HG03378 (cell line): ENCODE measurements around the gene RC3H2.
A peak's percentile ranks its signal among the peaks of the same experiment; 100 is the strongest.
"Not testable (repeated sequence)": the region's sequence is repeated elsewhere in the genome, so short reads cannot be mapped to it uniquely, and the experiment has no call there.

ENCODE experiments used
- ATAC-seq: cut with Tn5 transposase; IDR thresholded peaks from one replicate; pipeline ENCODE4 v1.9.1; 2021; ENCODE audit warnings: mild to moderate bottlenecking, moderate library complexity; ENCODE audit not compliant: unreplicated experiment

Gene RC3H2

DNA sequence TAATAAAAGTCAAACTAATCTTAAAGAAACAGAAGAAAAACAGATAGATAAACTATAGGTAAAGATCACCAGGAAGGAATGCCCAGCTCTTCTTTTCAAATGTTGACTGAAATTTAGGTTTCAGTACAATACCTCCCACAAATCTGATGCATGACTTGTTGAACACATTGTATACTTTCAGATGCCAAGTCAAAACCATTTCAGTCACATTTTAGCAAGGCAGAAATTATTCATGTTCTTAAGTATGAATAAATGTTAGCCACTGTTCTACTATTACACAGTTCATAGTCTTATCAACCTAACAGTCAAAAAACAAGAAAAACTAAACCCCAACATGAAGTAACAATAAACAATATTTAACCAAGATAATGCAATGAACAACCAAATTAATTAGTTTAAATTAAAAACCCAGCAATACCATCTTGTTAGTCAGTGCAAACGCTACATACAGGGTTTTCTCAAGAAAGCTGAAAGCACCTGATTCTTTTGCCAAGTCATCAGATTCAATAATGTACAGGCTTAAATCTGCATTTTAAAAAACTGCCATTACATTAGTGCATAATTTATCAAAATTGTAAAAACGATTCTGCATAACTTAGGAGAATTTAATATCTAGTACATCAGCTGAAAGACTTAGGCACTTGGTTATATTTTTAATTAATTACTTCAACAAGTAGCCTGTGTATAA is 56.8 kb downstream of the RC3H2 start:
- no peak for ATAC-seq

DNA sequence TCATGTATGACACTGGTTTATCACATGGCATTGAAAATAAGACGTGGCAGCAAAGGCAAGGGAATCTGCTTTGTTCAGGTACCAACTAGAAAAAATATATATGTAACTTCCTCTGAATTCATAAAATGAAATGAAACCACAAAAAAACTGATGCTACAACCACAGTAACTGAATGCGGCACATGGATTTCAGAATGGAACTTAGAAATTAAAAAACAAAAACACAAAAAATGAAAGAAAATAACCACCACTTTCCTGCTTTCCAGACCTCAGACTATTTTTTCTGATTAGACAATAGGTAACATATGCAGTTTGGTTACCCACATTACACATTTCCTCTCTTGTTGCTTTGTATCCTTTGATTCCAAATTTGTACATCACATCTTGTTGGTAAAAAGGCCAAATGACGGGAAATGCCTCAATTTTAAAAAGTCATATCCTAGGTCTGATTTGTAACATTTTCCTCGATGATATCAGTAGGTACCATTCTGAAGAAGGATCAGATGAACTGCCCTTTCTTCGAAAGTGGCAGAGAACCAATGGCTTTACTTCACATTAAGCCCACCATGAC is 58.7 kb downstream of the RC3H2 start:
- no peak for ATAC-seq

DNA sequence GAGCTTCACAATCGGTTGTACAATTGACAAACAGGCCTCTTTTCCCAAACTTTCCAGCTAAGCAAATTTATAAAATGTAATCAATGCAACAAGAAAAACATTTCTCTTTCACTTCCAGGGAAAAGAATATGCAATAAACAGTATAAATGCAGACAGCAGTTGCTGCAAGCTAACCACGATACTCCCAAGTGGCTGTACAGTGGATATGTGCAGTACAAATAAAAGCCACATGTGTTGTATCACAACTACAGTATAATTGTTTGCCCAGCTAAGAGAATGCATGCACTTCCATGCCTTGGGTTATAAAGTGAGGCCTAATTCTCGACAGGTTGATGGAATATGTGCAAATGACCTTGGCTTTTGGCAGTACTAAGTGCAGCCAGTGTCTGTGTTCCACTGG is 60.0 kb downstream of the RC3H2 start:
- no peak for ATAC-seq

DNA sequence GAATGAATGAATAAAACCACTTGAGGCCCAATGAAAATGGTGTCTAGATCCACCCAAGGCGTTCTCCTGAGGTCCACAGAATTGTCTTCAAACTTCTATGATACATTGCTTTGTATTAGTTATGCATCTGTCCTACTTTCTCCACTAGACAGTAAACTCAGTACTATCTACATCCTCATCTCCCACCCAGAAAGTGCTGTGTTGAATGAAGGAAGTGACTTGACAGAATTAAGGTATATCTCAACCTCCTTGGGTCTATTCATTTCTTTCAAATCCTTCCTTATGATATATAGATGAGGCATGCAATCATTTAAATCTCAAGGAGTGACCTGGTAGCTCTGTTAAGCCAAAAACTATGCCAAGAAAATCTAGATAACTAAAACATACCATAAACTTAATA is 61.0 kb downstream of the RC3H2 start:
- no peak for ATAC-seq

DNA sequence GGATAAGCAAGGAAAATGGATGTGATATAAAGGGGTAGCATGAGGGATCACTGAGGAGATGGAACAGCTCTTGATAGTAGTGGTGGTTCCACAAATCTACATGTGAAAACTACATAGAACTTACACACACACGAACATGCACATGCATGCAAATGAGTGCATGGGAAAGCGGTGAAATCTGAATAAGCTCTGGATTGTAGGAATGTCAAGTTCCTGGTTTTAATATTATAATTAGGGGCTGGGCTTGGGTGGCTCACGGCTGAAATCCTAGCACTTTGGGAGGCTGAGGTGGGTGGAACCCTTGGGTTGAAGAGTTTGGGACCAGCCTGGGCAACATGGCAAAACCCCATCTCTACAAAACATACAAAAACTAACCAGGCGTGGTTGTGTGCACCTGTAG is 63.7 kb downstream of the RC3H2 start:
- no peak for ATAC-seq

DNA sequence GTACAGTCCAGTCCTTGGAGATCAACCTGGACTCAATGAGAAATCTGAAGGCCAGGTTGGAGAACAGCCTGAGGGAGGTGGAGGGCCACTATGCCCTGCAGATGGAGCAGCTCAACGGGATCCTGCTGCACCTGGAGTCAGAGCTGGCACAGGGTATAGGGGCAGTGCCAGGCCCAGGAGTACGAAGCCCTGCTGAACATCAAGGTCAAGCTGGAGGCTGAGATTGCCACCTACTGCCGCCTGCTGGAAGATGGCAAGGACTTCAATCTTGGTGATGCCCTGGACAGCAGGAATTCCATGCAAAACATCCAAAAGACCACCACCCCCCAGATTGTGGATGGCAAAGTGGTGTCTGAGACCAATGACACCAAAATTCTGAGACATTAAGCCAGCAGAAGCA is 66.7 kb downstream of the RC3H2 start:
- ATAC-seq, result not testable (repeated sequence)

DNA sequence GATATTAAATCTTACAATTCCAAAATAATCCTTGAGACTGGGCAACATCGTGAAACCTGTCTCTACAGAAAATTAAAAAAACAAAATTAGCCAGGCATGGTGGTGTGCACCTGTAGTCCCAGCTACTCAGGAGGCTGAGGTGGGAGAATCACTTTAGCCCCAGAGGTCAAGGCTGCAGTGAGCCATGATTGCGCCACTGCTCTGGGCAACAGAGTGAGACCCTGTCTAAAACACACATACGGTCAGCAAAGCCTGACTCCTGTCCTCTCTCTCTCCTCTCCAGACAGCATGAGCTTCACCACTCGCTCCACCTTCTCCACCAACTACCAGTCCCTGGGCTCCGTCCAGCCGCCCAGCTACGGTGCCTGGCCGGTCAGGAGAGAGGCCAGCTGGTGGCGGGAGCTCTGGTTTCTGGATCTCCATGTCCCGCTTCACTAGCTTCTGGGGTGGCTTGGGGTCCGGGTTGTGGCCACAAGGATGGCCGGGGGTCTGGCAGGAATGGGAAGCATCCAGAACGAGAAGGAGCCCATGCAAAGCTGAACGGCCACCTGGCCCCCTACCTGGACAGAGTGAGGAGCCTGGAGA is 67.8 kb downstream of the RC3H2 start:
- no peak for ATAC-seq

DNA sequence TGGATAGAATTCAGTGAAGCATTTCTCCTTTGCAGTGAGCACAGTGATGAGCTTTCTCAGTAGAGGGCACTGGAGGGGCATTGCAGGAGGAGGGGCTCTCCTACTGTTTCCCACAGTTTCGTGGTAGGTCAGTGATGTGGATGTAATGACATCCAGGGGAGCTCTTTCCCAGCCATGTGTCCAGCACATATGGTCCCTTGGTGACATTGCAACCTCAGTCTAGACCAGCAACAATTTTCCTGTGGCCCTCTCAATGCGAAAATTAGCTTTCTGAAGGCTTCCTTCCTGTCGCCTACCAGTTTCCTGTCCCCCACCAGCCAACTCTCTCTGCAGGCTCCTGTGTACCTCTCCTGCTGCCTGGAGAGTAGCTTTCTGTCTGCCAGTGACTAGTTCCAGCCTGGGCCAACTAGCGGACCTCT is 69.8 kb downstream of the RC3H2 start:
- no peak for ATAC-seq

DNA sequence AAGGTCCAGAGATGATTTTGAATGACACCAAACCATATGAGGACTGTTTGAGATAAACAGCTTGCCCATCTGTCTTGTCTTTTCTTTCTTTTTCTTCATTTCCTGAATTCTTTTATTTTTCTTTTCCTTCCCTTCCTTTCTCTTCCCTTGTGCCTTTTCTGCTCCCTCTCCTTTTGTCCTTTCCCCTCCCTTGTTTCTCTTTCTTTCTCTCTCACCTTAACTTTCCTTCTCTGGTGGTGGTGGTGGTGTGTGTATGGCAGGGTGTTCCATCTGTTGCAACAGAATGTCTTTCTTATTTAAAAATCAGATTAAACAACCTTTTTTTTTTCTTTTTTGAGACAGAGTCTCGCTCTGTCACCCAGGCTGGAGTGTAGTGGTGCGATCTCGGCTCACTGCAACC is 73.0 kb downstream of the RC3H2 start:
- no peak for ATAC-seq

DNA sequence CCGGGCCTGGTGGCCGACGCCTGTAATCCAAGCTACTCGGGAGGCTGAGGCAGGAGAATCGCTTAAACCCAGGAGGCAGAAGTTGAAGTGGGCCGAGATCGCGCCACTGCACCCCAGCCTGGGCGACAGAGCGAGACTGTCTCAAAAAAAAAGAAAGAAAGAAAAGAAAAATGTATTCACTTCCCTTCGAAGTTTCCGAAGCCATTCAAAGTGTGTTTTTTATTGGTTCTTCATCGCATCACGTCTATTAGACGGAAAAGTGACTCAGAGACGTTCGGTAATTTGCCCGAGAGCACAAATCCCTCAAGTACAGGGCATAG is 76.2 kb downstream of the RC3H2 start:
- not testable (repeated sequence) for ATAC-seq

DNA sequence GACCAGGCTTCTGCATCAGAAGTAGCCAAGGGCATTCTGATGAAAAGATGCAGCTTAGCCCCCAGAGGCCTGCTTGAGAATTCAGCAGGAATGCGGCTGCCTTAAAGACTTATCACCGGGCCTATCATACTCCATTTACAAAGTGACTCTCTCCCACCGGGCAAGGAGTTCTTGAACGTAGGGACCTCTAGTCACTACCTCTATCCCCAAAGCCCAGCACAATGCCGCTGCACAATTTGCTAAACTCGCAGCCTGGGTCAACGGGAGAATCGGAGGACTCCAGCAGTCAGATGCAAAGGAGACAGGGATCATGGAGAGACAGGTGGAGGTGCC is 77.4 kb downstream of the RC3H2 start:
- peak; percentile 32 for ATAC-seq

DNA sequence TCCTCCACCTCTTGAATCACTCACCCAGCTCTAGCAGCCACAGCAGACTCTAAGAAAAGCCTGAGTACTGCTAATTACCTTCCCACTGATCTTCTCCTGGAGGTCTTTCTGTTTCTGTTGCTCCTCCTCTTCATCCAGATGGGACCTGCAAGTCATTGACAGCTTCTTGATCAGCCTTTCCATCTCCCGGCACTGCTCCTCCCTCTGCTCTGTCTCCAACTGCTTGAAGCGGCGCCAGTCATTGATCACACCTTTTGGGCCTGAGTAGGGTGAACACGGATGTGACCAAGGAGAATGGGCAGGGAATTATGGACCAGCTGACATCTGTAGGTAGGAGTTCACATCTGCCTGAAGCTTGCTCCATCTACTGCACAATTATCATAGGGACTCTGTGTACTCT is 82.2 kb downstream of the RC3H2 start:
- no peak for ATAC-seq

DNA sequence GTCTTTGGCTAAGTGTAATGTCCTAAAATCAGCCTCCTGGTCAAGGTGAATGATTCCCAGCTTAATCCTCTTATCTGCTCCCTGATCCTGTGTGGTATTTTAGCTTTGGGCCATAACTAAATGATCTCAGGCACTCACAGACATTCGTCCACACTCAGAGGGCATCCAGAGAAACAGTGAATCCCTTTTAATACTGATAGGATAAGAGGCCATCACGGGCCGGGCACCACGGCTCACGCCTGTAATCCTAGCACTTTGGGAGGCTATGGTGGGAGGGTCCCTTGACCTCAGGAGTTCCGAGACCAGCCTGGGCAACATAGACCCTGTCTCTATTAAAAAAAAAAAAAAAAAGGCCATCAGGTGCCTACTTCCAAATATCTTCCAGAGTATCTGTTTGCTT is 83.1 kb downstream of the RC3H2 start:
- no peak for ATAC-seq

DNA sequence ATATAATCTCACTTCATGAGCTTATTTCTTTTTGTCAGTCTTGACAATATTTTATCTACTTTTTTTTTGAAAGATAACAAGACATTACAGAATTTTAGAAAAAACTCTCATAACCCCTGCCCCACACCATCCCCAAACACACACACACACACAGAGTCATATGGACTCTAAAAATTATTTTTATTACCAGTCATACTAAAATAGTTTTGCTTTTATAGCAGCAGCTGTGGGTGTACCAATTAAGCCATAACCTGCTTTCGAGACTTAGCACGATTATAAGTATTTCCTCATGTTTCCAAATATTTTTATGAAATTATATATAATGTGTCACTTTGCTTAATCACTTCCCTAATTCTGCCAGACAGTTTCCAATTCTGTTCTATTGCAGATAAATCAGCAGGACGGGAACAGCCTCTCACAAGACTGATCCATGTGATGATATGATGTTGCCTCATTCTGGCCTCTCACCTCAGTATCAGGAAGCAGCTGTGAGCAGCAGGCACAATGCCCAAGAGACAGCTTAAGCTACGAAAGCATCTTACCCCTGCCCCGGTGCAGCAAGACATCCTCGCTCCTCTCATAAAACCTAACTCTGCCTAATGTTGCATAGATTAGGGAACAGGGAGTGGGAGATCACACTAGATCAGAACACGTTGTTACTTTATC is 83.7 kb downstream of the RC3H2 start:
- no peak for ATAC-seq

DNA sequence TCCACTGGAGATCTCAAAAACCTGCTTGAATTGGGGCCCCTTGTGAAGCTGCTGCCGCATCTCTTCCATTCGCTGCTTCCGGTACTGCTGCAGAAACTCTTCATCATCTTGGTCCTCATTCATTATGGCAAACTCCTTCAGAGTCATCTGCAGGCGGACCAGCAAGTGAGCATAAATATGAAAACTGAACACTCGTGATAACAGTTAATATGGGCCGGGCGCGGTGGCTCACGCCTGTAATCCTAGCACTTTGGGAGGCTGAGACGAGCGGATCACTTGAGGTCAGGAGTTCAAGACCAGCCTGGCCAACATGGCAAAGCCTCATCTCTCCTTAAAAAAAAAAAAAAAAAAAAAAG is 84.7 kb downstream of the RC3H2 start:
- ATAC-seq, result no peak

DNA sequence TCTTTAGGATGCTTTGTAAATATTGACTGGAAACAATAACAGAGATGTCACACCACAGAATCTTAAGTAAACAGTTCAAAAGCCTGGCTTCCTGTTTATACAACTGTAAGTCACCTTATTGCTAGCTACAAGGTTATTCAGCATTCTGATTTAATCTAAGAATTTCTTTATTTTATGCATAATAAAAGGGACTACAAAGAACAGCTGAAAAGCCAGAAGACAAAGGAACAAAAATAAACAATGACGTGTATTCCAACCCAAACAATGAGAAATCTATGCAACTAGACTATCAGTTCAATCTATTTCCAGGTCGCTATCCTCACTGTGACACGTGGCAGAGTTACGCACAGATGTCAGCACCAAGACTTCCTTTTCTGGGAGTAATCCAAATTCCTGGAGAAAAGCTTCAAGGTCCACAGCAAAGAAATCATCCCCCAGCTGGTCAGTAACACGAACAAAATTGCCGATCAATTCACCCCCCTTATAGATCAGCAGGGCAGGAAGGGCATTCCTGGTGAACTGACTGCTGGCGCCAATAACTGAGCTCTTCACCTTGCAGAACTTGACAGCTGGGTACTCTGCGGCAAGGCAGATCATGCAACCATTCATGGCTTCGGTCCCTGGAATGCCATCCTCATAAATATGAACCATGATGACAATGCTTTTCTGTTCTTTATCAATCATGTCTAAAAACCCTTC is 85.2 kb downstream of the RC3H2 start:
- ATAC-seq, result no peak

DNA sequence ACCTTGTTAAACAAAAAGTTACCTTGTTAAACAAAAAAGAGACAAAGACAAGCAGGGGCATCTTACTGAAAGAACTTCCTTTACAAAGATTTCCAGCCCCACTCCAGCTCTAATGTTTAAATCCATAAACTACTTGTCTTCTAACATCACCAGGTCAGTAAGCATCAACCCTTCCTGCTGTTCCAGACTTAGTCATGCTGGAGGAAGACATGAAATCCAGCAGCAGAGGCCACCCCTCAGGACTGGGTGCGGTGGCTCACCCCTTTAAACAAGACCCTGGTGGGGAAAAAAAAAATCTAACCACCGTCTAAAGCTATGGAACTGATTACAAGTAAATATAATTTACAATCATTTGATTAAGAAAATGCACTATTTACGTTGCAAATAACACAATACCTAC is 85.8 kb downstream of the RC3H2 start:
- no peak for ATAC-seq

DNA sequence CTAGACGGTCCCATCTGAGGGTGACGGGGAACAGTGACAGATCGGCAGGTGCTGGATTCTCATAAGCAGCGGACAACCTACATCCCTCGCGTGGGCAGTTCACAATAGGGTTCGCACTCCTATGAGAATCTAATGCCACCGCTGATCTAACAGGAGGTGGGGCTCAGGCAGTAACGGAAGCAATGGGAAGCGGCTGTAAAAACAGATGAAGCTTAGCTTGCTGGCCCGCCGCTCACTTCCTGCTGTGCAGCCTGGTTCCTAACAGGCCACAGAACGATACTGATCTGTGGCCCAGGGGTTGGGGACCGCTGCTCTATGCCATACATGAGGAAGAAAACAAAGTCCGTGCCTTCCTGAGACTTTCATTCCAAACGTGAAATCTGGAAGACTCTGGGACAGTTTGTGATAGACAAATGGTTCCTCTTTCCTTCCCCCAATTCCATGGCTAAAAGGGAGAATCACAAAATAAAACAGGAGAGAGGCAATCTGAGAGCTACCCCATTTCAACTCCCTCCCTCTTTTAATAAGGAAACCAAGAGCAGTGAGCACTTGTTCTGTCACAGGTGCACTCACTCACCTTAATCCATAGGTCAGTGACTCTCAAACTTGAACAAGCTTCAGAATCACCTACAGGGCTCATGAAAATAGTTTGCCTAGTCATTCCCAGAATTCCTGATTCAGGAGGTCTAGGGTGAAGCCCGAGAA is 88.8 kb downstream of the RC3H2 start:
- no peak for ATAC-seq

DNA sequence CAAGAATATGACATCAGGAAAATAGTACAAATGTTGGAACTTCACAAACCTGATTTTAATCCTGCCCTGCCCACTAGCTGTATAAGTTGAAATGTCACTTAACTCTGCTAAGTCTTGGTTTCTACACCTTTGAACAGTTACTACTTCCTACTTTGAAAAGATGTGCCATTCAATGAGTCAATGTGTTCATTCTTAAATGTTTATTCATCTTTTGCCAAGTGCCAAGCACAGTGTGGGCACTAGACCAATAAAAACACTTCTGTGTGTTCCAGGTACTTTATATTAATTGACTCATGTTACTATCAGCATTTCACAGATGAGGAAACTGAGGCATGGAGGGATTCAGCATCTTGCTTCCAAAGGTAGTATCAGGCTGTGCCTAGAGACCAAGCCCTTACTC is 89.6 kb downstream of the RC3H2 start:
- no peak for ATAC-seq

DNA sequence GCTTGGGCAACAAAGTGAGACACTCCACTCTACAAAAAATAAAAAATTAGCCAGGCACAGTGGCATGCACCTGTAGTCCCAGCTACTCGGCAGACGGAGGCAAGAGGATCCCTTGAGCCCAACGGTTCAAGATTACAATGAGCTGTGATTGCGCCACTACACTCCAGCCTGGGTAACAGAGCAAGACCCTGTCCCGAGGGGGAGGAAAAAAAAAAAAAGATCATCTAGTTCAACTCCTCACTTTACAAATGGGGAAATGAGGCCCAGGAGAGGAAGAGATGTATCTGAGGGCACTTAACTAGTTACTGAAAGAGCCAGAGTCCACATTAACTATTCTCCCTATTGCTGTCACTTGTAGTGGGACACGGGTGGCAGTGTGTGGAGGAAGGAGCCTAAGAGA is 90.6 kb downstream of the RC3H2 start:
- ATAC-seq, result no peak

DNA sequence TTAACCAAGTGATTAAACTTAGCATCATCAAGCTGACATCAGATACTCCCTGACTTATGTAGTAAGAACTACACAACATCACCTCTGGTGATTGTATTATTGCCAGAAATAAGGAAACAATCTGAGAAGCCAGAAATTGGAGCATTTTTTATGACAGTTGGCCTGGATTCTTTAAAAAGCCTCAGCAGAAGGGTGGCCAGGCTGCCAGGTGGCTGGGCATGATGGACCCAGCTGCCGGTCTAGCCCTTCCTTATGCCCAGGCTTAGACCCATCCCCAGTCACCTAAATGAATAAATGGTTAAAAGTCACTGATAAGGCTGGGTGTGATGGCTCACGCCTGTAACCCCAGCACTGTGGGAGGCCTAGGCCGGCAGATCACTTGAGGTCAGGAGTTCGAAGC is 92.4 kb downstream of the RC3H2 start:
- ATAC-seq, result no peak
